ENCODE measurements around the gene COQ10A.
A peak's percentile ranks its signal among the peaks of the same experiment; 100 is the strongest.
"Not testable (repeated sequence)": the region's sequence is repeated elsewhere in the genome, so short reads cannot be mapped to it uniquely, and the experiment has no call there.

COQ10A gene

GRCh38 chr12:56243731-56244181, 23.0 kb upstream of the COQ10A start:
- DNase-seq (ENCODE audit: low spot score), result no peak

GRCh38 chr12:56244494-56244893, 22.2 kb upstream of the COQ10A start:
- DNase-seq (ENCODE audit: low spot score), result no peak

- DNase-seq (ENCODE audit: low spot score), result no peak
Measured at GRCh38 chr12:56247923-56248322, 18.8 kb upstream of the COQ10A start.

- no peak for DNase-seq (ENCODE audit: low spot score)
Measured at GRCh38 chr12:56248711-56249110, 18.0 kb upstream of the COQ10A start.

GRCh38 chr12:56252649-56253048, 14.1 kb upstream of the COQ10A start:
- no peak for DNase-seq (ENCODE audit: low spot score)

GRCh38 chr12:56253091-56253490, 13.7 kb upstream of the COQ10A start:
- DNase-seq (ENCODE audit: low spot score), result no peak

- no peak for DNase-seq (ENCODE audit: low spot score)
Measured at GRCh38 chr12:56255671-56256070, 11.1 kb upstream of the COQ10A start.

GRCh38 chr12:56256326-56256960, 10.3 kb upstream of the COQ10A start:
- no peak for DNase-seq (ENCODE audit: low spot score)

- DNase-seq (ENCODE audit: low spot score), result no peak
Measured at GRCh38 chr12:56257071-56257470, 9.7 kb upstream of the COQ10A start.

GRCh38 chr12:56257491-56258067, 9.2 kb upstream of the COQ10A start:
- DNase-seq (ENCODE audit: low spot score), result no peak

- DNase-seq (ENCODE audit: low spot score), result peak; percentile 72
Measured at GRCh38 chr12:56258068-56258819, 8.5 kb upstream of the COQ10A start, which contains the start of gene ANKRD52. ANKRD52 (minus strand) TSS chr12:56258384; CDS start chr12:56258269, 115 bp downstream.

- DNase-seq (ENCODE audit: low spot score), result no peak
Measured at GRCh38 chr12:56258820-56259183, 7.9 kb upstream of the COQ10A start.

- DNase-seq (ENCODE audit: low spot score), result no peak
Measured at GRCh38 chr12:56260380-56260779, 6.4 kb upstream of the COQ10A start.

GRCh38 chr12:56260921-56261320, 5.8 kb upstream of the COQ10A start:
- DNase-seq (ENCODE audit: low spot score), result no peak

- DNase-seq (ENCODE audit: low spot score), result no peak
Measured at GRCh38 chr12:56261503-56262232, 5.1 kb upstream of the COQ10A start.

- DNase-seq (ENCODE audit: low spot score), result not testable (repeated sequence)
Measured at GRCh38 chr12:56262955-56263354, 3.8 kb upstream of the COQ10A start.

GRCh38 chr12:56266068-56266692, 562 bp upstream of the COQ10A start:
- DNase-seq (ENCODE audit: low spot score), result not testable (repeated sequence)

GRCh38 chr12:56267443-56268071, 815 bp downstream of the COQ10A start:
- no peak for DNase-seq (ENCODE audit: low spot score)

GRCh38 chr12:56271031-56271430, 4.3 kb downstream of the COQ10A start:
- DNase-seq (ENCODE audit: low spot score), result no peak

- DNase-seq (ENCODE audit: low spot score), result not testable (repeated sequence)
Measured at GRCh38 chr12:56272468-56272867, 5.7 kb downstream of the COQ10A start.

- DNase-seq (ENCODE audit: low spot score), result no peak
Measured at GRCh38 chr12:56274299-56274698, 7.6 kb downstream of the COQ10A start.

GRCh38 chr12:56278905-56279304, 12.2 kb downstream of the COQ10A start:
- no peak for DNase-seq (ENCODE audit: low spot score)

Data from activated CD4-positive, alpha-beta T cell treated with anti-CD3 and anti-CD28 coated beads, Interleukin-2, Interleukin-4, amounts not matched to agents 100 ng/mL and 50 ng/mL, durations not matched to agents 16 hours and 8 hours (primary cell).